Left cardiac atrium (tissue), 4 donors: Measurements from ENCODE around the gene MCOLN3. TPM values are rescaled to one million over a fixed set of nuclear protein-coding genes. Genes with fewer than 3 reads are reported as not detected.
"Not testable (repeated sequence)": the region's sequence is repeated elsewhere in the genome, so short reads cannot be mapped to it uniquely, and the experiment has no call there.

Experiments
- ATAC-seq, 2 donors: fragments of 200-7000 bp; cut with Tn5 transposase; one replicate each; pipeline ENCODE4 v1.9.1; 2020; ENCODE audit warnings: mild to moderate bottlenecking in 2 of 2, moderate library complexity in 2 of 2
- DNase-seq: peaks from one replicate; pipeline ENCODE4 v3.0.0-alpha.2; 2020
- intact Hi-C, 2 donors: fragments of 100-400 bp; cut with DNase I; formaldehyde crosslinking; loops; one replicate each; pipeline versions ENCODE4 v1.14.1 to v1.15.1; 2022 to 2023
- total RNA-seq, 2 donors: library from RNA; stranded (reverse); fragmentation: NEBNext Ultra II Directional; extraction: Animal tissue kit (Norgen Biotek cat#: 25700); gene quantifications; one replicate each; pipeline ENCODE4 v1.2.1, GENCODE V29; 2021
- donor health status: DM: no; HTN: yes; CAD: no.
- donor health status: DM: no; HTN: yes; CAD: no; lungs with severe emphysema.
- donor health status: DM: yes; HTN: yes; CAD: no.
- donor health status: Dilated cardiomyopathy.

The MCOLN3 gene
- total RNA-seq, 2 donors from 2014 or later, result 7.6 to 11.6 TPM

GRCh38 chr1:85058311-85058710 is 10.0 kb upstream of the MCOLN3 start:
- DNase-seq (no peak), ATAC-seq (no peak)
- intact Hi-C loops, result no loop called here

- intact Hi-C loops, result no loop called here
- DNase-seq (no peak), ATAC-seq (no peak)
Measured at GRCh38 chr1:85054664-85055063, 6.4 kb upstream of the MCOLN3 start.

GRCh38 chr1:85049735-85050166 is 1.5 kb upstream of the MCOLN3 start:
- DNase-seq (no peak), ATAC-seq (no peak)
- intact Hi-C loops, result no loop called here

GRCh38 chr1:85047472-85048295 is 616 bp downstream of the MCOLN3 start:
- intact Hi-C loops, result no loop called here
- peak; percentile 85 to 89 for ATAC-seq
- peak; percentile 29 for DNase-seq

GRCh38 chr1:85047144-85047471 is 1.2 kb downstream of the MCOLN3 start:
- DNase-seq (no peak), ATAC-seq (peak in 1 of 2 donors; percentile 9)
- intact Hi-C loops, result no loop called here

GRCh38 chr1:85042413-85042812 is 5.9 kb downstream of the MCOLN3 start:
- ATAC-seq, result no peak
- no peak for DNase-seq
- intact Hi-C loops, result no loop called here

GRCh38 chr1:85041793-85042192 is 6.5 kb downstream of the MCOLN3 start:
- no peak for DNase-seq
- intact Hi-C loops, result no loop called here
- no peak for ATAC-seq

- intact Hi-C loops, result no loop called here
- no peak for DNase-seq
- no peak for ATAC-seq
Measured at GRCh38 chr1:85033221-85033620, 15.1 kb downstream of the MCOLN3 start.

GRCh38 chr1:85030536-85030935 is 17.8 kb downstream of the MCOLN3 start:
- ATAC-seq (no peak), DNase-seq (no peak)
- intact Hi-C loops, result no loop called here

GRCh38 chr1:85028151-85028550 is 20.1 kb downstream of the MCOLN3 start:
- DNase-seq (no peak), ATAC-seq (no peak)
- intact Hi-C loops, result loop anchor here (5.0 to 10.0 kb wide), 2 partner anchors 81 to 83 kb away; no protein-coding TSS in a partner anchor

GRCh38 chr1:85027242-85027983 is 20.9 kb downstream of the MCOLN3 start:
- DNase-seq (no peak), ATAC-seq (peak; percentile 57 to 85)
- intact Hi-C loops, result loop anchor here (5.0 to 10.0 kb wide), 2 partner anchors 80 to 83 kb away; no protein-coding TSS in a partner anchor

- DNase-seq (no peak), ATAC-seq (no peak)
- intact Hi-C loops, result loop anchor here (5.0 to 10.0 kb wide), 2 partner anchors 79 to 81 kb away; no protein-coding TSS in a partner anchor
Measured at GRCh38 chr1:85025940-85026339, 22.4 kb downstream of the MCOLN3 start.

GRCh38 chr1:85024736-85025135 is 23.6 kb downstream of the MCOLN3 start:
- ATAC-seq (no peak), DNase-seq (no peak)
- intact Hi-C loops, result loop anchor here (5.0 to 10.0 kb wide), 2 partner anchors 77 to 80 kb away; no protein-coding TSS in a partner anchor

- no peak for ATAC-seq
- intact Hi-C loops, result loop anchor here in 1 of 2 donors (10.0 kb wide), 1 partner anchor 78 kb away; no protein-coding TSS in a partner anchor
Measured at GRCh38 chr1:85022700-85023099, 25.6 kb downstream of the MCOLN3 start.

GRCh38 chr1:85019994-85020393 is 28.3 kb downstream of the MCOLN3 start:
- intact Hi-C loops, result loop anchor here in 1 of 2 donors (10.0 kb wide), 1 partner anchor 75 kb away; no protein-coding TSS in a partner anchor
- DNase-seq (no peak), ATAC-seq (no peak)

More at GRCh38 chr1:85022700-85023099, 25.6 kb downstream of the MCOLN3 start:
- no peak for DNase-seq

- intact Hi-C loops, result no loop called here
- DNase-seq, result no peak
Measured at GRCh38 chr1:85015826-85016225, 32.5 kb downstream of the MCOLN3 start.

GRCh38 chr1:85005641-85006040 is 42.7 kb downstream of the MCOLN3 start:
- intact Hi-C loops, DNase-seq, ATAC-seq: not testable (repeated sequence)

More at GRCh38 chr1:85015826-85016225, 32.5 kb downstream of the MCOLN3 start:
- no peak for ATAC-seq

GRCh38 chr1:85001742-85002141 is 46.6 kb downstream of the MCOLN3 start:
- intact Hi-C loops, result no loop called here
- DNase-seq, result no peak
- ATAC-seq, result no peak

GRCh38 chr1:84998642-84999280 is 49.5 kb downstream of the MCOLN3 start:
- intact Hi-C loops, result no loop called here
- no peak for DNase-seq
- no peak for ATAC-seq
